ENCODE results near the gene TMEM88. TPM values are rescaled to one million over a fixed set of nuclear protein-coding genes. Genes with fewer than 3 reads are reported as not detected.

Gene TMEM88
- total and polyA plus RNA-seq, 8 donors, result 2.1 to 28.5 (median 2.9) TPM

GRCh38 chr17:7846063-7846735 lies 8.7 kb upstream of the TMEM88 start:
- H3K36me3 ChIP-seq, result peaks cover 0 to 27% (median 6%) of the 10 kb centered on the region in 3 donors
- no peak for TF ChIP-seq CTCF (IDR thresholded peaks at IDR 0.05)

GRCh38 chr17:7846765-7847661 lies 7.9 kb upstream of the TMEM88 start:
- no peak for TF ChIP-seq CTCF (IDR thresholded peaks at IDR 0.05)
- H3K4me3 ChIP-seq, result no peak overlapping the region
- peak in 5 of 6 donors; percentile 29 to 77 (median 54) for DNase-seq

More at GRCh38 chr17:7846063-7846735, 8.7 kb upstream of the TMEM88 start:
- peaks cover 10 to 12% (median 11%) of the 10 kb centered on the region in 3 donors for H3K4me1 ChIP-seq
- DNase-seq (peak in 4 of 6 donors; percentile 26 to 76 (median 49)), FAIRE-seq (no peak), ATAC-seq (no peak)
- no peak overlapping the region for H3K27ac ChIP-seq
- H3K4me3 ChIP-seq, result no peak overlapping the region
- no peaks in the 10 kb centered on the region for H3K9me3 ChIP-seq
- WGBS, 2 donors, result 77 to 84% methylated on average over 22 of the region's 22 CpGs
- H3K27me3 ChIP-seq, result no peaks in the 10 kb centered on the region
- intact Hi-C loops (cut with DNase I), result no loop called here

GRCh38 chr17:7848131-7848579 lies 6.7 kb upstream of the TMEM88 start:
- FAIRE-seq (no peak), DNase-seq (peak in 3 of 6 donors; percentile 23 to 67 (median 44)), ATAC-seq (no peak)
- Histone ChIP-seq H3K4me1 (peaks cover 7 to 10% (median 9%) of the 10 kb centered on the region in 3 donors), H3K9me3 (no peaks in the 10 kb centered on the region), H3K4me3 (no peak overlapping the region), H3K36me3 (peaks cover 0 to 32% (median 6%) of the 10 kb centered on the region in 3 donors), H3K27me3 (no peaks in the 10 kb centered on the region), H3K27ac (no peak overlapping the region)
- 83 to 96% methylated on average over 12 to 20 of the region's 20 CpGs for WGBS, 2 donors
- intact Hi-C loops (cut with DNase I), result no loop called here
- no peak for TF ChIP-seq CTCF (IDR thresholded peaks at IDR 0.05)

More at GRCh38 chr17:7846765-7847661, 7.9 kb upstream of the TMEM88 start:
- Histone ChIP-seq H3K4me1 (peaks cover 7 to 10% (median 9%) of the 10 kb centered on the region in 3 donors), H3K27me3 (no peaks in the 10 kb centered on the region), H3K36me3 (peaks cover 0 to 27% (median 6%) of the 10 kb centered on the region in 3 donors), H3K27ac (no peak overlapping the region), H3K9me3 (no peaks in the 10 kb centered on the region)
- intact Hi-C loops (cut with DNase I), result no loop called here
- ATAC-seq (no peak), FAIRE-seq (no peak)
- 85 to 87% methylated on average over 34 of the region's 34 CpGs for WGBS, 2 donors

- intact Hi-C loops (cut with DNase I), result no loop called here
- Histone ChIP-seq H3K4me3 (no peak overlapping the region), H3K27ac (no peak overlapping the region), H3K4me1 (peaks cover 7 to 10% (median 9%) of the 10 kb centered on the region in 3 donors), H3K36me3 (peaks cover 0 to 33% (median 6%) of the 10 kb centered on the region in 3 donors), H3K27me3 (no peaks in the 10 kb centered on the region), H3K9me3 (no peaks in the 10 kb centered on the region)
- TF ChIP-seq CTCF (IDR thresholded peaks at IDR 0.05), result no peak
- FAIRE-seq, result no peak
- ATAC-seq, result no peak
- 93% methylated on average over 20 to 21 of the region's 21 CpGs for WGBS, 2 donors
- DNase-seq, result peak in 4 of 6 donors; percentile 24 to 73 (median 54)
These were observed 6.1 kb upstream of the TMEM88 start for GRCh38 chr17:7848739-7849129.
